GM12801 (cell line): Measurements from ENCODE around the gene CCL26.

Experiments
- TF ChIP-seq, protein P1 (sequence below): IDR thresholded peaks from one replicate; pipeline ENCODE4 v1.5.1; 2011; ENCODE audit warnings: control low read depth; ENCODE audit not compliant: insufficient read length; ENCODE audit errors: extremely low read depth

The CCL26 gene

DNA sequence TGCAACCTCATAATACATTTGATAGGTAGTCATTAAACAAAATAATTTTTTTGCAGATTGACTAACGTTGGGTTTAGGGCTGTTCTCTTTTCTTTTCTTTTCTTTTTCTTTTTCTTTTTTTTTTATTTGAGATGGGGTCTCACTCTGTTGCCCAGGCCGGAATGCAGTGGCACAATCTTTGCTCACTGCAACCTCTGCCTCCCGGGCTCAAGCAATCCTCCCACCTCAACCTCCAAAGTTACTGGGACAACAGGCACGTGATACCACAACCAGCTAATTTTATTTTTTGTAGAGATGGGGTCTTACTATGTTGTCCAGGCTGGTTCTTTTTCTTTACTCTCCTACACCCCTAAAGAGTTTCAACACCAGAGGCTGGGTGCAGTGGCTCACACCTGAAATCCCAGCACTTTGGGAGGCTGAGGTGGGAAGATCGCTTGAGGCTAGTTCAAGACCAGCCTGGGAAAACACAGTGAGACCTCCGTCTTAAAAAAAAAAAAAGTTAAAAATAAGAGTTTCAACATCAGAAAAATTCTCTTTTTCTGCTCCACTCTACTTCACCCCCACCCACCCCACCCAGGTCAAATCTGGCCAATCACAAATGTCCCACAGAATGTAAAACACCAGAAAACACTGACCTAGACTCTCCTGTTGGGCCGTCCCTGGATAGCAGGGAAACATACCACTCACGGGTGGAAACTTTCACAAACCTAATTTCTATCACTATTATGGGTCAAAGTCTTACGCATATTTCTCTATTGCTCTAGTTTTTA lies 36.2 kb downstream of the CCL26 start:
- TF ChIP-seq, protein P1, sequence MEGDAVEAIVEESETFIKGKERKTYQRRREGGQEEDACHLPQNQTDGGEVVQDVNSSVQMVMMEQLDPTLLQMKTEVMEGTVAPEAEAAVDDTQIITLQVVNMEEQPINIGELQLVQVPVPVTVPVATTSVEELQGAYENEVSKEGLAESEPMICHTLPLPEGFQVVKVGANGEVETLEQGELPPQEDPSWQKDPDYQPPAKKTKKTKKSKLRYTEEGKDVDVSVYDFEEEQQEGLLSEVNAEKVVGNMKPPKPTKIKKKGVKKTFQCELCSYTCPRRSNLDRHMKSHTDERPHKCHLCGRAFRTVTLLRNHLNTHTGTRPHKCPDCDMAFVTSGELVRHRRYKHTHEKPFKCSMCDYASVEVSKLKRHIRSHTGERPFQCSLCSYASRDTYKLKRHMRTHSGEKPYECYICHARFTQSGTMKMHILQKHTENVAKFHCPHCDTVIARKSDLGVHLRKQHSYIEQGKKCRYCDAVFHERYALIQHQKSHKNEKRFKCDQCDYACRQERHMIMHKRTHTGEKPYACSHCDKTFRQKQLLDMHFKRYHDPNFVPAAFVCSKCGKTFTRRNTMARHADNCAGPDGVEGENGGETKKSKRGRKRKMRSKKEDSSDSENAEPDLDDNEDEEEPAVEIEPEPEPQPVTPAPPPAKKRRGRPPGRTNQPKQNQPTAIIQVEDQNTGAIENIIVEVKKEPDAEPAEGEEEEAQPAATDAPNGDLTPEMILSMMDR = no peak

DNA sequence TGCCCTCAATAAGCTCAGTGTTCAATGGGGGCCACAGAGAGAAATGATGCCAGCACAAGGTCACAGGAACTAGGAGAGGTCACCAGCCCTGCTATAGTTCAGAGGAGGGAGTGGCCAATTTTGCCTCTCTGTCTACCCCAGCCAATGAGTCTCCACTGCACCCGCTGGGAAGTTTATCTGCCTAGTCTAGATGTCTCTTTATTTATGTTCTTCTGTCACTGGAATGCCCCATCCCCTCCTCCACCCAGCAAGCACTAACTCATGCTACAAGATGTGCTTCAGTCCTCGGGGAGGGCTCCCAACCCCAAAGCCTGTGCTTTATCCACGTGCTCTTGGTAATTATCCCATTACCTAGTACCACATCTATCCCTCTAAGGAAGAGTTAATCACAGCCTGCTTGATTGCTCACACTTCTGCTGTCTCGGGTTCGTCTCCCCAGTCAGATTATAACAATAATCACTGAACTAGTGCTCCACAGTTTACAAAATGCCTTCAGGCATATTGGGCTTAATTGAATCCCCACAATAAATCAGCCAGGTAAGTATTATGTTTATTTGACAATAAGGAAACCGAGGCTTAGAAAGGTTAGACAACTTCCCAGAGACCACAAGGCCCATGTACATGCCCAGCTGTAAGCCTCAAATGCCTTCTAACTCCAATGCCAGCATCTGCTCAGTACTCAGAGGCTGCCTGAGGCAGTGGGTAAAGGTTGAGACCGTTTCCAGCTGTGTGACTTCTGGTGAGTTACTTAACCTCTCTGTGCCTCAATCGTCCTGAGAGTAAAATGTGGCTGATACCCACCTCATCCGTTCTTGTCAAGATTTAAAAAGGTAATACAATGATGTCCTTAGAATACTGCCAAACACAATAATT lies 37.2 kb downstream of the CCL26 start:
- TF ChIP-seq, protein P1 = no peak

DNA sequence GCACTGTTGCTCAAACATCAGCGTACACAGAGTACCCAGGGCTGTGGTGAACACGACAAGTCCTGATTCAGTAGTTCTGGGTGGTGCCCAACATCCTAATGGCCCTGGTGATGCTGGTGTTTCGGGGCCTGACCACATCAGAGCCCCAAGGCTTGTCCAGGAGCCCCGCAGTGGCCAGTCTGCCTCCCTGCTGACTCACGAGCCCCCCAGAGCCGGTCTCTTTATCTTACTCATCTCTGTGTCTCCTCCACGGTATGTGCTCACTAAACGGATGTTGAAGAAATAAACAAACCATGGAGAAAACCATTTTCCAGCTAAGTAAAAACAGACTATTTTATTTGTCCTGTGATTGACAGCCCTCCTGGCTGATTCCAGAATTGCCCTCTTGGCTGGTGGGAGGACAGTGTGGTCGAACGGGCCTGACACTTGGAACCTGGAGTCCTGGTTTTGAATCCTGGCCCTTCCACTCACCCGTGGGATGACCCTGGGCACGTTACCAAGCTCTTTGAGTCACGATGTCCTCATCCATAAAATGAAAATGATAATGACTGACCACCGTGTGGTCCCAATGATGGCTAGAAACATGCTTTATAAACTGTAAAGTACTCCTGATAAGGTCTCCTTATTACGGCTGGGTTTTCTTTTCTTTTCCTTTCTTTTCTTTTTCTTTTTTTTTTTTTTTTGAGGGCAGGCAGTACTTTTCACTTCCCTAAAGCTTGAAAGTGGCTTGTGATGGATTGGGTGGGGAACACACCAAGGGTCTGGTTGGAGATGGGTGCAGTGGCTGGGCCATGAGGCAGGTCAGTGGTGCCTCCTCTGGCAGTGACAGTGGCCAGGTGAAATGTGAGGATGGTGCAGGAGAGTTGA lies 39.0 kb downstream of the CCL26 start:
- TF ChIP-seq, protein P1 = no peak

DNA sequence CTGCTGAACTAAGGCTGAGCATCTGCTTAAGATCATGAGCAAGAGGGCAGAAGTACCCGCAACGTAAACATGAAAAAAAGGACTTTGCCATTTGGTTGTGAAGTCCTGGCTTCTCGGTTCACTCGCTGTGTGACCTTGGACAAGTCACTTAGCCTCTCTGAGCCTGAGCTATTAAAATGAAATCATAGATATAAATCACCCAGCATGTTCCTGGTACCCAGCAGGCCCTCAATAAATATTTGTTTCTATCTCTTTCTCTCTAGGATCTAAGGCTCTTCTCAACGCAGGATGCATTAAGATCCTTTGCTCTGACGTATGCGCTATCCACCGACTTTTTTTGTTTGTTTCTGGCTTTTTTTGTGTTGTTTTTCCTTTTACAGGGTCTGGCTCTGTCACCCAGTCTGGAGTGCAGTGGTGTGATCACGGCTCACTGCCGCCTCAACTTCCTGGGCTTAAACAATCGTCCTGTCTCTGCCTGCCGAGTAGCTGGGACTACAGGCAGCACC lies 39.9 kb downstream of the CCL26 start:
- TF ChIP-seq, protein P1 = no peak

DNA sequence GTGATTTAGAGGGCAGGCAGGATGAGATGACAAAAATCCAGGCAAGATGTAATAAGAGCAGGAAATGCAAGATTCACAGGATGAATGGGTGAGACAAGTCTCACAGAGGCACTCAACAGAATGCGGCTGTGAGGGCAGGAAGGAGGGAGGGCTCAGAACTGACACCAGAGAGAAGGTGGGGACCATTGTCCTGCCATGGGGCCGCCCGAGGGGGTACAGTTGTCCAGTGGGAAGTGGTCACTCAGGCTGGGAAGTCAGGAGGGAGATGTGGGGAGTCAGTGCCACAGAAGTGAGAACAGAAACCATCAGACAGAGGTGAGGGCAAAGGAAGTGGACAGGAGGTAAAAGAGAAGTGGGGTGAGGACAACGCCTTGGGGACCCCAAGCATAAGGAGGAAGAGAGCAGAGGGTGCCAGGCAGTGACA lies 42.1 kb downstream of the CCL26 start:
- TF ChIP-seq, protein P1 = no peak

DNA sequence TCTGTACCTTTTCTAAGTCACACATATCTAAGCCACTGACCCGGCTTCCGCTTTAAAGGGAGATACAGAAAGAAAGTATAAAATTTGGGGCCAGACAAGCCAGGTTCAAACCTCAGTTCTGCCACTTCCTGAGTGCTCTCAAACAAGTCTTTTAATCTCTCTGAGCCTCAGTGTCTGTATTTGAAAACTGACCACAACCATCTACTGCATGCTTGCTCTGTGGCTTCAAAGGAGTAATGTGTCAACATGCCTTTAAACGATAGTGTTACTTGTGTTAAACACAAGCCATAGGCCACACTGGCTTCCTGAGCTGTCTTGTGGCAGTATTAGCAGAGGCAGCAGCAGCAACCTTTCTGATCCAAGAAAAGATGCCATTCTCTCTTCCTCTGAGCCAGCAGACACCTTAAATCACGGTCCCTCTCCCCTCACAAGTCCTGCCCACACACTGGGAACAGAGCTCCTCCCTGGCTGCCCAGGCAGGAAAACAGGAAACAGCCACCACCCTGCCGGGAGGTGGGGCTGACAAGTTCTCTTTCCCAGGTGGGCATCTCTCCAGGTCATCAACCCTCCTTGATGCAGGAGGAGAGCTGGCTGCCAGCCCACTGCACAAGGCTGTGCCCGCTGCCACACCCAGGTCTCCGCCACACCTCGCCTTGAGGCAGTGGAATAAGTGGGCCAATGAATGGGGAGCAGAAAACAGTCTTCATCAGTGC lies 44.0 kb downstream of the CCL26 start:
- TF ChIP-seq, protein P1 = no peak
